GM12878 (cell line): ENCODE results near the gene EGFR. TPM values are rescaled to one million over a fixed set of nuclear protein-coding genes. Genes with fewer than 3 reads are reported as not detected.

Experiments used
- ATAC-seq: fragments of 200-7000 bp; cut with Tn5 transposase; 3 replicates; pipeline ENCODE4 v1.9.1; 2020; ENCODE audit warnings: mild to moderate bottlenecking, moderate library complexity
- BruUV-seq: library from RNA; stranded (reverse); fragments of 400-500 nt; replicated peaks from 2 replicates; lab custom pipeline; 2021; lab: Mats Ljungman, UMichigan
- CTCF ChIA-PET: fragments of 300-600 bp; sonication (Branson Sonifier 250); formaldehyde crosslinking; extraction: SDS; loops from one replicate; lab custom pipeline; 2021; ENCODE audit warnings: inconsistent platforms; lab: Yijun Ruan, JAX
- POLR2A ChIA-PET: fragments of 350-600 bp; formaldehyde crosslinking; extraction: SDS; loops from one replicate; lab custom pipeline; 2021; ENCODE audit warnings: inconsistent platforms; lab: Charles Lee
- RAD21 ChIA-PET: fragments of 300-600 bp; sonication (Branson Sonifier 250); formaldehyde crosslinking; loops from one replicate; lab custom pipeline; 2023; ENCODE audit warnings: antibody characterized with exemption; ENCODE audit not compliant: unreplicated experiment; lab: Charles Lee
- SMC1A ChIA-PET: fragments of 300-600 bp; sonication (Branson Sonifier 250); formaldehyde crosslinking; loops from one replicate; lab custom pipeline; 2023; ENCODE audit not compliant: unreplicated experiment, uncharacterized antibody; lab: Charles Lee
- DNase-seq: peaks from one replicate; pipeline ENCODE4 v3.0.0-alpha.2; 2011; ENCODE audit warnings: low read depth, low spot score
- FAIRE-seq: peaks from 3 replicates; lab custom pipeline; 2011; peaks lifted over from hg19 to GRCh38; lab: Jason Lieb, UNC
- H2AFZ ChIP-seq: 2 replicates; pipeline ENCODE4 v1.6.0; 2011; ENCODE audit warnings: low read depth, low read length, control low read depth; ENCODE audit not compliant: control insufficient read depth
- H3K27ac ChIP-seq: 2 replicates; pipeline ENCODE4 v1.5.1; 2011; ENCODE audit warnings: control low read depth; ENCODE audit not compliant: control insufficient read depth, insufficient read depth
- H3K27me3 ChIP-seq, 2 experiments: replicated peaks in 1 of 2; 2 replicates each; pipeline versions ENCODE4 v1.6.0 to v1.6.1; 2011; ENCODE audit warnings: low read length in 1 of 2; ENCODE audit not compliant: control insufficient read depth in 2 of 2, insufficient read depth in 2 of 2
- H3K36me3 ChIP-seq, 2 experiments: 2 replicates each; pipeline ENCODE4 v1.5.1; 2011; ENCODE audit warnings: low read length in 1 of 2; ENCODE audit not compliant: control insufficient read depth in 2 of 2, insufficient read depth in 2 of 2
- H3K4me1 ChIP-seq: 2 replicates; pipeline ENCODE4 v1.6.1; 2011; ENCODE audit warnings: mild to moderate bottlenecking, low read length, moderate library complexity, mixed read lengths; ENCODE audit not compliant: control insufficient read depth, insufficient read depth
- H3K4me2 ChIP-seq: 2 replicates; pipeline ENCODE4 v1.6.0; 2011; ENCODE audit warnings: control low read depth; ENCODE audit not compliant: control insufficient read depth, insufficient read depth
- H3K4me3 ChIP-seq: fragments of 200-600 bp; sonication (generic); 2 replicates; pipeline ENCODE4 v1.5.1; 2016
- H3K79me2 ChIP-seq: 2 replicates; pipeline ENCODE4 v1.6.0; 2011; ENCODE audit warnings: low read length; ENCODE audit not compliant: control insufficient read depth, insufficient read depth
- H3K9ac ChIP-seq: 2 replicates; pipeline ENCODE4 v1.8.0; 2011; ENCODE audit warnings: low read length, control low read depth, mixed read lengths; ENCODE audit not compliant: control insufficient read depth, insufficient read depth
- H3K9me3 ChIP-seq: replicated peaks from 3 replicates; pipeline ENCODE4 v1.5.1; 2011; ENCODE audit warnings: mild to moderate bottlenecking, low read length; ENCODE audit not compliant: control insufficient read depth, insufficient read depth
- H4K20me1 ChIP-seq: 2 replicates; pipeline ENCODE4 v1.6.0; 2011; ENCODE audit not compliant: control insufficient read depth, insufficient read depth
- ASH2L ChIP-seq: fragments of 300-600, 200-600 bp; sonication (generic); IDR thresholded peaks from 2 replicates; pipeline ENCODE4 v1.6.1; 2017; ENCODE audit warnings: low read depth, mild to moderate bottlenecking, borderline replicate concordance
- CBX3 ChIP-seq: fragments of 200-600 bp; sonication (generic); IDR thresholded peaks from 2 replicates; pipeline ENCODE4 v1.6.1; 2016; ENCODE audit warnings: low read depth, borderline replicate concordance
- ETV6 ChIP-seq, 2 experiments: fragments of 450-650 bp in 1 of 2; IDR thresholded peaks in 1 of 2; conservative IDR thresholded peaks in 1 of 2; 2 replicates each; pipeline ENCODE4 v1.6.1; 2014; ENCODE audit warnings: antibody characterized with exemption in 1 of 2, borderline replicate concordance in 1 of 2, low read depth in 1 of 2, mild to moderate bottlenecking in 1 of 2, moderate library complexity in 1 of 2
- HCFC1 ChIP-seq: fragments of 150-350 bp; IDR thresholded peaks from 2 replicates; pipeline ENCODE4 v1.6.1; 2014; ENCODE audit warnings: low read length
- HDAC2 ChIP-seq: fragments of 200-600 bp; sonication (generic); IDR thresholded peaks from 2 replicates; pipeline ENCODE4 v1.6.1; 2017
- MAX ChIP-seq: IDR thresholded peaks from 2 replicates; pipeline ENCODE4 v1.6.1; 2012; ENCODE audit warnings: low read depth, low read length, improper control_type of control experiment
- MEF2A ChIP-seq: IDR thresholded peaks from 2 replicates; pipeline ENCODE4 v1.6.1; 2011; ENCODE audit warnings: low read depth, mild to moderate bottlenecking, low read length, moderate library complexity; ENCODE audit not compliant: insufficient read depth
- NFXL1 ChIP-seq: fragments of 450-650 bp; IDR thresholded peaks from 2 replicates; pipeline ENCODE4 v1.6.1; 2017; ENCODE audit warnings: antibody characterized with exemption, mild to moderate bottlenecking, borderline replicate concordance
- NFYA ChIP-seq: IDR thresholded peaks from 2 replicates; pipeline ENCODE4 v1.6.1; 2011; ENCODE audit warnings: low read depth, mild to moderate bottlenecking, low read length, improper control_type of control experiment, borderline replicate concordance
- NFYB ChIP-seq: IDR thresholded peaks from 2 replicates; pipeline ENCODE4 v1.6.1; 2011; ENCODE audit warnings: low read depth, mild to moderate bottlenecking, low read length, improper control_type of control experiment, moderate library complexity; ENCODE audit not compliant: insufficient read depth
- RFX5 ChIP-seq: IDR thresholded peaks from 2 replicates; pipeline ENCODE4 v1.6.1; 2011; ENCODE audit warnings: low read depth, low read length, improper control_type of control experiment
- SP1 ChIP-seq: IDR thresholded peaks from one replicate; pipeline ENCODE4 v1.6.1; 2011; ENCODE audit warnings: low read depth, low read length
- STAT1 ChIP-seq: fragments of 450-650 bp; conservative IDR thresholded peaks from 2 replicates; pipeline ENCODE4 v1.6.1; 2014; ENCODE audit warnings: antibody characterized with exemption, mild to moderate bottlenecking
- ZNF24 ChIP-seq: fragments of 450-650 bp; IDR thresholded peaks from 2 replicates; pipeline ENCODE4 v1.6.1; 2017; ENCODE audit warnings: antibody characterized with exemption, mild to moderate bottlenecking
- WGBS: methylation state at CpG from one replicate; pipeline ENCODE4 v1.1.6; 2016; ENCODE audit warnings: low lambda C conversion rate; ENCODE audit not compliant: insufficient replicate concordance, insufficient coverage; ENCODE audit errors: missing lambda C conversion rate; 5-methylcytosine and 5-hydroxymethylcytosine counted together
- in situ Hi-C: fragments of 300-500 bp; cut with MboI; formaldehyde crosslinking; loops from 9 replicates; pipeline ENCODE4 v1.14.3; 2018; ENCODE audit warnings: mixed read lengths
- intact Hi-C: fragments of 100-400 bp; cut with micrococcal nuclease; formaldehyde crosslinking; loops from one replicate; pipeline ENCODE4 v1.14.2; 2022; ENCODE audit not compliant: unreplicated experiment
- polyA plus RNA-seq, 11 experiments: library from polyadenylated mRNA; depleted of rRNA in 4 of 11; unstranded in 6 of 11; stranded (reverse) in 5 of 11; fragments of >200 nt; fragmentation: Nextera tagmentation in 4 of 11; fragmentation: Illumina TruSeq in 1 of 11; extraction: Ambion mirVana in 4 of 11; extraction: Trizol in 1 of 11; gene quantifications; 1 replicate in 1 of 11; 2 replicates in 10 of 11; pipeline versions ENCODE4 v1.2.1 to v1.2.3, GENCODE V29; 2011 to 2016; ENCODE audit warnings: inconsistent platforms in 2 of 11, missing spikeins in 2 of 11, low read depth in 1 of 11
- total RNA-seq, 4 experiments: library from RNA; depleted of rRNA in 3 of 4; stranded (reverse); fragments of >200 nt in 3 of 4; fragmentation: Illumina TruSeq in 1 of 4; extraction: Trizol in 1 of 4; gene quantifications; 2 replicates each; pipeline versions ENCODE4 v1.2.1 to v1.2.3, GENCODE V29; 2013 to 2021
- TF ChIP-seq, protein P1 (sequence below): fragments of 450-650 bp; IDR thresholded peaks from 2 replicates; pipeline ENCODE4 v1.6.1; 2018; ENCODE audit warnings: mild to moderate bottlenecking, low read depth, moderate library complexity; ENCODE audit not compliant: partially characterized antibody

EGFR gene
- total and polyA plus RNA-seq, 10 of the 15 experiments (the other 5 are each of a cell fraction or from before 2014, with no cell fraction given), result 0.01 to 0.31 TPM; not detected in 8

GRCh38 chr7:55191926-55192692 lies 173.3 kb downstream of the EGFR start (continued):
- TF ChIP-seq STAT1 (no peak), HDAC2 (no peak), SP1 (no peak)

DNA sequence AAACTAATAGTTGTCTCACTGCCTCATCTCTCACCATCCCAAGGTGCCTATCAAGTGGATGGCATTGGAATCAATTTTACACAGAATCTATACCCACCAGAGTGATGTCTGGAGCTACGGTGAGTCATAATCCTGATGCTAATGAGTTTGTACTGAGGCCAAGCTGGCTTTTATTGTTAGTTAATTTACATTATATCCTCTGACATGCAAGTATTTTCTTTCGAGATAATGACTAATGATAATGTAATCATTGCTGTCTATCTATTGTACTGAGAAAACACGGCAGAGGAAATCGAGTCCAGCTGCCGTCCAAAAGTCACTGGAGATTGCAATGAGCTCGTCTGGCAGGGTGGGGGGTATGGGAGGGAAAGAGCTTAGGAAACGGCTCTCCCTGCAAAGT lies 173.9 kb downstream of the EGFR start:
- ChIA-PET CTCF (interaction anchor here (0.5 kb wide), 1 partner anchor 8 kb away, joined by 3 read pairs; no protein-coding TSS in a partner anchor), RAD21 (interaction anchor here (1.1 kb wide), 1 partner anchor 62 kb away, joined by 3 read pairs; no protein-coding TSS in a partner anchor), POLR2A (no interaction called here), SMC1A (no interaction called here)
- BruUV-seq, result no TSS peak
- H3K9me3 ChIP-seq, result no peaks in the 10 kb centered on the region
- no peaks in the 10 kb centered on the region for H3K79me2 ChIP-seq
- no peak overlapping the region for H3K4me2 ChIP-seq
- no peak overlapping the region for H3K4me3 ChIP-seq
- intact Hi-C loops, result no loop called here
- H3K27me3 ChIP-seq, result no peaks in the 10 kb centered on the region; a peak in 1 of 4 replicates
- WGBS, result 47% methylated on average over 7 of the region's 7 CpGs
- no peaks in the 10 kb centered on the region for H3K4me1 ChIP-seq
- no peak overlapping the region for H3K27ac ChIP-seq
- FAIRE-seq (no peak), DNase-seq (no peak), ATAC-seq (no peak)
- H4K20me1 ChIP-seq, result no peaks in the 10 kb centered on the region
- no peak overlapping the region for H2AFZ ChIP-seq
- in situ Hi-C loops, result no loop called here
- no peaks in the 10 kb centered on the region for H3K36me3 ChIP-seq
- H3K9ac ChIP-seq, result no peak overlapping the region
- TF ChIP-seq RFX5, result no peak
- TF ChIP-seq NFYB, result no peak
- no peak for TF ChIP-seq NFXL1
- TF ChIP-seq NFYA, result no peak
- TF ChIP-seq ASH2L, result no peak
- no peak for TF ChIP-seq ZNF24
- TF ChIP-seq ETV6 (conservative IDR thresholded peaks at IDR 0.05 in 1 of 2, IDR thresholded peaks at IDR 0.05 in 1 of 2; ENCODE audit: borderline replicate concordance in 1 of 2, low read depth in 1 of 2), result no peak
- TF ChIP-seq, protein P1, sequence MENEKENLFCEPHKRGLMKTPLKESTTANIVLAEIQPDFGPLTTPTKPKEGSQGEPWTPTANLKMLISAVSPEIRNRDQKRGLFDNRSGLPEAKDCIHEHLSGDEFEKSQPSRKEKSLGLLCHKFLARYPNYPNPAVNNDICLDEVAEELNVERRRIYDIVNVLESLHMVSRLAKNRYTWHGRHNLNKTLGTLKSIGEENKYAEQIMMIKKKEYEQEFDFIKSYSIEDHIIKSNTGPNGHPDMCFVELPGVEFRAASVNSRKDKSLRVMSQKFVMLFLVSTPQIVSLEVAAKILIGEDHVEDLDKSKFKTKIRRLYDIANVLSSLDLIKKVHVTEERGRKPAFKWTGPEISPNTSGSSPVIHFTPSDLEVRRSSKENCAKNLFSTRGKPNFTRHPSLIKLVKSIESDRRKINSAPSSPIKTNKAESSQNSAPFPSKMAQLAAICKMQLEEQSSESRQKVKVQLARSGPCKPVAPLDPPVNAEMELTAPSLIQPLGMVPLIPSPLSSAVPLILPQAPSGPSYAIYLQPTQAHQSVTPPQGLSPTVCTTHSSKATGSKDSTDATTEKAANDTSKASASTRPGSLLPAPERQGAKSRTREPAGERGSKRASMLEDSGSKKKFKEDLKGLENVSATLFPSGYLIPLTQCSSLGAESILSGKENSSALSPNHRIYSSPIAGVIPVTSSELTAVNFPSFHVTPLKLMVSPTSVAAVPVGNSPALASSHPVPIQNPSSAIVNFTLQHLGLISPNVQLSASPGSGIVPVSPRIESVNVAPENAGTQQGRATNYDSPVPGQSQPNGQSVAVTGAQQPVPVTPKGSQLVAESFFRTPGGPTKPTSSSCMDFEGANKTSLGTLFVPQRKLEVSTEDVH, result no peak
- TF ChIP-seq HCFC1, result no peak
- no peak for TF ChIP-seq MEF2A
- no peak for TF ChIP-seq CBX3
- no peak for TF ChIP-seq MAX
